ENCODE measurements around the gene ATP9B.
"Not testable (repeated sequence)": the region's sequence is repeated elsewhere in the genome, so short reads cannot be mapped to it uniquely, and the experiment has no call there.

Gene ATP9B

GRCh38 chr18:79070486-79070885 is 1.3 kb downstream of the ATP9B start:
- DNase-seq (ENCODE audit: low read depth in 2 of 2): no peak

- no peak for DNase-seq (ENCODE audit: low read depth in 2 of 2)
Measured at GRCh38 chr18:79071037-79071436, 1.8 kb downstream of the ATP9B start.

- DNase-seq (ENCODE audit: low read depth in 2 of 2): no peak
Measured at GRCh38 chr18:79071503-79072210, 2.5 kb downstream of the ATP9B start.

- DNase-seq (ENCODE audit: low read depth in 2 of 2): not testable (repeated sequence)
Measured at GRCh38 chr18:79072655-79073054, 3.5 kb downstream of the ATP9B start.

GRCh38 chr18:79077181-79077580 is 8.0 kb downstream of the ATP9B start:
- no peak for DNase-seq (ENCODE audit: low read depth in 2 of 2)

GRCh38 chr18:79078791-79079190 is 9.6 kb downstream of the ATP9B start:
- not testable (repeated sequence) for DNase-seq (ENCODE audit: low read depth in 2 of 2)

GRCh38 chr18:79092874-79093273 is 23.7 kb downstream of the ATP9B start:
- DNase-seq (ENCODE audit: low read depth in 2 of 2): no peak

GRCh38 chr18:79093986-79094385 is 24.8 kb downstream of the ATP9B start:
- no peak for DNase-seq (ENCODE audit: low read depth in 2 of 2)

- no peak for DNase-seq (ENCODE audit: low read depth in 2 of 2)
Measured at GRCh38 chr18:79095216-79095615, 26.0 kb downstream of the ATP9B start.

GRCh38 chr18:79100944-79101343 is 31.8 kb downstream of the ATP9B start:
- no peak for DNase-seq (ENCODE audit: low read depth in 2 of 2)

GRCh38 chr18:79102886-79103285 is 33.7 kb downstream of the ATP9B start:
- DNase-seq (ENCODE audit: low read depth in 2 of 2): no peak

GRCh38 chr18:79104137-79104536 is 34.9 kb downstream of the ATP9B start:
- no peak for DNase-seq (ENCODE audit: low read depth in 2 of 2)

GRCh38 chr18:79105455-79105854 is 36.3 kb downstream of the ATP9B start:
- no peak for DNase-seq (ENCODE audit: low read depth in 2 of 2)

GRCh38 chr18:79106084-79106483 is 36.9 kb downstream of the ATP9B start:
- no peak for DNase-seq (ENCODE audit: low read depth in 2 of 2)

- no peak for DNase-seq (ENCODE audit: low read depth in 2 of 2)
Measured at GRCh38 chr18:79107886-79108285, 38.7 kb downstream of the ATP9B start.

GRCh38 chr18:79108549-79109215 is 39.5 kb downstream of the ATP9B start:
- no peak for DNase-seq (ENCODE audit: low read depth in 2 of 2)

GRCh38 chr18:79111483-79111882 is 42.3 kb downstream of the ATP9B start:
- no peak for DNase-seq (ENCODE audit: low read depth in 2 of 2)

- no peak for DNase-seq (ENCODE audit: low read depth in 2 of 2)
Measured at GRCh38 chr18:79117385-79117784, 48.2 kb downstream of the ATP9B start.

GRCh38 chr18:79117788-79118187 is 48.6 kb downstream of the ATP9B start:
- no peak for DNase-seq (ENCODE audit: low read depth in 2 of 2)

- DNase-seq (ENCODE audit: low read depth in 2 of 2): no peak
Measured at GRCh38 chr18:79118797-79119196, 49.6 kb downstream of the ATP9B start.

- DNase-seq (ENCODE audit: low read depth in 2 of 2): no peak
Measured at GRCh38 chr18:79121746-79122474, 52.7 kb downstream of the ATP9B start.

- no peak for DNase-seq (ENCODE audit: low read depth in 2 of 2)
Measured at GRCh38 chr18:79123948-79124347, 54.8 kb downstream of the ATP9B start.

GRCh38 chr18:79129120-79129519 is 59.9 kb downstream of the ATP9B start:
- DNase-seq (ENCODE audit: low read depth in 2 of 2): no peak

Data from stimulated activated CD8-positive, alpha-beta memory T cell treated with anti-CD3 and anti-CD28 coated beads, Interleukin-7, amount 100 ng/mL, for 4 hours (primary cell).